Subcutaneous abdominal adipose tissue (tissue), 5 donors: Measurements from ENCODE around the gene ZDHHC3.

Experiments used
- H3K27ac ChIP-seq: one replicate; pipeline ENCODE4 v1.7.0; 2013; ENCODE audit warnings: low read depth, mild to moderate bottlenecking, inconsistent platforms, low read length, moderate library complexity
- H3K27me3 ChIP-seq, 5 donors: one replicate each; pipeline ENCODE4 v1.7.0; 2013; ENCODE audit warnings: low read length in 5 of 5, inconsistent platforms in 1 of 5; ENCODE audit not compliant: control insufficient read depth in 5 of 5, insufficient read depth in 4 of 5
- H3K36me3 ChIP-seq, 5 donors: one replicate each; pipeline ENCODE4 v1.7.0; 2013; ENCODE audit warnings: low read length in 5 of 5; ENCODE audit not compliant: control insufficient read depth in 5 of 5, insufficient read depth in 5 of 5
- H3K4me1 ChIP-seq, 5 donors: one replicate each; pipeline ENCODE4 v1.7.0; 2013; ENCODE audit warnings: low read length in 5 of 5, mild to moderate bottlenecking in 3 of 5, moderate library complexity in 1 of 5; ENCODE audit not compliant: control insufficient read depth in 5 of 5, insufficient read depth in 5 of 5
- H3K4me3 ChIP-seq, 5 donors: one replicate each; pipeline ENCODE4 v1.7.0; 2013; ENCODE audit warnings: low read length in 5 of 5, low read depth in 1 of 5
- H3K9ac ChIP-seq, 5 donors: one replicate each; pipeline ENCODE4 v1.7.0; 2013; ENCODE audit warnings: low read length in 5 of 5, mild to moderate bottlenecking in 4 of 5, moderate library complexity in 3 of 5
- H3K9me3 ChIP-seq, 5 donors: one replicate each; pipeline ENCODE4 v1.7.0; 2013; ENCODE audit warnings: low read length in 5 of 5; ENCODE audit not compliant: control insufficient read depth in 5 of 5
- donor health status: healthy.
- donor health status: healthy.
- donor health status: healthy.
- donor health status: healthy.
- donor health status: healthy.

The ZDHHC3 gene

GRCh38 chr3:44923632-44924456, 52.1 kb downstream of the ZDHHC3 start:
- Histone ChIP-seq H3K9ac (no peak overlapping the region), H3K27me3 (no peaks in the 10 kb centered on the region), H3K4me3 (no peak overlapping the region), H3K9me3 (no peaks in the 10 kb centered on the region), H3K27ac (no peak overlapping the region), H3K36me3 (peaks cover 3 to 74% (median 57%) of the 10 kb centered on the region in 5 donors), H3K4me1 (peaks cover 0 to 11% (median 5%) of the 10 kb centered on the region in 5 donors)

DNA sequence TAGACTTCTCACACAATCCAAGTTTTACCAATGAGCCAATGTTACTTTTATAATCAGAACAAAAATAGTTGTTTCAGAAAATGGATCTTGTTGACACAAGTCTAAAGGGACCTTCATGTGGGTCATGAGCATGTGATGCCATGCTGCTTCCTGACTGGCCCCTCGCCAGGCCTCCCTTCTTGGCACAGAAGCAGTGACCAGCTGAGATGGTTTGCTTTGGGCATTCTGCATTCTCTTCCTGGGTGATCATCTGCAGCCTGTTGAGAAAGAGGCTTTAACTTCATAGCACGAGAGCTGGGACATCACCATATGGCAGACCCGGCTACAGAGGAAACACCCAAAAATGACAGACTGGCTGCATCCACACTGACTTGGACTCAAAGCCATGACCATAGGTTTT, 55.9 kb downstream of the ZDHHC3 start:
- no peaks in the 10 kb centered on the region for H3K9me3 ChIP-seq
- H3K9ac ChIP-seq: no peak overlapping the region
- no peak overlapping the region for H3K4me3 ChIP-seq
- no peaks in the 10 kb centered on the region for H3K27me3 ChIP-seq
- H3K27ac ChIP-seq: no peak overlapping the region
- H3K4me1 ChIP-seq: peaks cover 0 to 23% (median 12%) of the 10 kb centered on the region in 5 donors
- peaks cover 3 to 59% (median 43%) of the 10 kb centered on the region in 5 donors for H3K36me3 ChIP-seq

- no peaks in the 10 kb centered on the region for H3K9me3 ChIP-seq
- H3K27me3 ChIP-seq: no peaks in the 10 kb centered on the region
- peaks cover 3 to 52% (median 40%) of the 10 kb centered on the region in 5 donors for H3K36me3 ChIP-seq
- H3K27ac ChIP-seq: no peak overlapping the region
- H3K9ac ChIP-seq: no peak overlapping the region
- no peak overlapping the region for H3K4me3 ChIP-seq
- H3K4me1 ChIP-seq: peaks cover 0 to 17% (median 9%) of the 10 kb centered on the region in 5 donors
These were observed 57.4 kb downstream of the ZDHHC3 start for GRCh38 chr3:44918581-44918980.

- peaks cover 3 to 50% (median 39%) of the 10 kb centered on the region in 5 donors for H3K36me3 ChIP-seq
- peaks cover 0 to 17% (median 9%) of the 10 kb centered on the region in 5 donors for H3K4me1 ChIP-seq
- no peak overlapping the region for H3K9ac ChIP-seq
- H3K9me3 ChIP-seq: no peaks in the 10 kb centered on the region
- H3K27me3 ChIP-seq: no peaks in the 10 kb centered on the region
- H3K4me3 ChIP-seq: no peak overlapping the region
- H3K27ac ChIP-seq: no peak overlapping the region
These were observed 57.9 kb downstream of the ZDHHC3 start for GRCh38 chr3:44918087-44918486.

DNA sequence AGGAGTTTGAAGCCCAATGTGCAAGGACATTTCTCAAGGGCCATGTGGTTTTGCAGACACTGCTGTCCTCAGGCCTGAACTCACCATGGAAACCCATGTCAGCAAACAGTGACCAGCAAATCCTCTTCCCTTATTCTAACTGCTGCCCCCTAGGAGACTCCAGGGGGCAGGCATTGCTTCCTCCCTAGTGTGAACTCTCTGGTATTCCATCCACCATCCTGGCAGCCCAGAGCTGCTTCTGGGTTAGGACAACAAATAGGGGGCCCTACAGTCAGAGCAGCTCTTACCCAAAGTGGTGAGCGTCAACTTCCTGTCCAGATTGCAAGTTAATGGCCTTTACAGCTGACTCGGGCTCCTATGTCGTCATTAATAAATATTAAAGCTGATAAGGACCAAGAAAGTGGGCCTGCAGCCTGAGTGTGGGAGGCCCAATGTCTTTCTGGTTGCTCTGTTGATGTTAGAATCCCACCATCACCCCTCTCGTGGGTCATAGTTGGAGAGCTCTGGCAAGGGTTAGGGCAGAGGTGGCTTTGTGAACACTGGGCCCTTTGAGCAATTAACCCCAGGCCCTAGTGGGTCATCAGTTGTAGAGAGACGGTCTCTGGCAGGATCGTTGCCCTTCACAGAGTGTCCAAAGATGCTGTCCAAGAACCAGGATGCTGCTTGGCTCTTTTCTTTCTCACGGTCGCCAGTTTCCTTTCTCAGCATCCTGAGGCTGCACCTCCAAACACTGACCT, 60.1 kb downstream of the ZDHHC3 start:
- Histone ChIP-seq H3K9ac (peak overlapping the region in 1 of 5 donors; percentile 31), H3K27me3 (no peaks in the 10 kb centered on the region), H3K36me3 (peaks cover 0 to 30% (median 24%) of the 10 kb centered on the region in 5 donors), H3K27ac (no peak overlapping the region), H3K4me1 (peaks cover 0 to 17% (median 9%) of the 10 kb centered on the region in 5 donors), H3K9me3 (no peaks in the 10 kb centered on the region), H3K4me3 (no peak overlapping the region)

DNA sequence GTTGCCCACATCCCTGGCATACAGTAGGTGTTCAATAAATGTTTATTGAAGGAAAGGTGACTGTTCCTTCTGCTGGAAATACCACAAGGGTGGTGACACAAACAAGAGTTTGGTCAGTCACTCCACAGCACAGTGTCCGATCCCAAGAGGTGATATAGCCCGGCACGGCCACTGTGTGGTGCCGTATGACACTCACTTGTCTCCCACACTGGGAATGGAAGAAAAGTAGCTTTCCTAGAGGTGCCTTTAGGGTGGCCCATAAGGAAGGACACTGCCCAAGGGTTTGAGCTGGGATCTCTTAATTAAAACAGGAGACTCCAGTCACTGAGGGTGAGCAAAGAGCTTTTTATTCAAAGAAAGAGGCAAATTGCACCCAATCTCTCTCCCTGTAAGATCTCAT, 61.0 kb downstream of the ZDHHC3 start:
- Histone ChIP-seq H3K9me3 (no peaks in the 10 kb centered on the region), H3K4me3 (no peak overlapping the region), H3K36me3 (peaks cover 0 to 23% (median 19%) of the 10 kb centered on the region in 5 donors), H3K9ac (no peak overlapping the region), H3K27ac (no peak overlapping the region), H3K27me3 (no peaks in the 10 kb centered on the region), H3K4me1 (peaks cover 0 to 13% (median 9%) of the 10 kb centered on the region in 5 donors)

- Histone ChIP-seq H3K4me1 (peaks cover 0 to 13% (median 9%) of the 10 kb centered on the region in 5 donors), H3K9ac (no peak overlapping the region), H3K36me3 (peaks cover 0 to 23% (median 19%) of the 10 kb centered on the region in 5 donors), H3K9me3 (no peaks in the 10 kb centered on the region), H3K4me3 (no peak overlapping the region), H3K27ac (no peak overlapping the region), H3K27me3 (peaks cover 0 to 3% (median 0%) of the 10 kb centered on the region in 5 donors)
These were observed 62.0 kb downstream of the ZDHHC3 start for GRCh38 chr3:44913868-44914468.

GRCh38 chr3:44910693-44911092, 65.3 kb downstream of the ZDHHC3 start:
- Histone ChIP-seq H3K4me1 (peaks cover 0 to 6% (median 2%) of the 10 kb centered on the region in 5 donors), H3K27me3 (peaks cover 0 to 7% (median 3%) of the 10 kb centered on the region in 5 donors), H3K4me3 (no peak overlapping the region)

GRCh38 chr3:44909063-44909462, 66.9 kb downstream of the ZDHHC3 start:
- H3K9me3 ChIP-seq: no peaks in the 10 kb centered on the region
- H3K4me1 ChIP-seq: no peaks in the 10 kb centered on the region
- no peaks in the 10 kb centered on the region for H3K36me3 ChIP-seq
- H3K27ac ChIP-seq: no peak overlapping the region
- no peak overlapping the region for H3K9ac ChIP-seq
- H3K4me3 ChIP-seq: no peak overlapping the region
- peaks cover 0 to 7% (median 5%) of the 10 kb centered on the region in 5 donors for H3K27me3 ChIP-seq

More at GRCh38 chr3:44910693-44911092, 65.3 kb downstream of the ZDHHC3 start:
- Histone ChIP-seq H3K36me3 (no peaks in the 10 kb centered on the region), H3K9ac (no peak overlapping the region), H3K9me3 (no peaks in the 10 kb centered on the region), H3K27ac (no peak overlapping the region)
